DMS153 treated with DMSO at 0.1 percent for 48 hours (cell line): ENCODE data around the gene FXYD2.
"Not testable (repeated sequence)": the region's sequence is repeated elsewhere in the genome, so short reads cannot be mapped to it uniquely, and the experiment has no call there.

Experiments
- DNase-seq: peaks from one replicate; lab custom pipeline; 2025; ENCODE audit not compliant: unreplicated experiment; lab: John Stamatoyannopoulos, UW

FXYD2 gene

GRCh38 chr11:117824571-117825537 lies at the start of gene FXYD2:
Gene FXYD2 (minus strand): TSS chr11:117824744. CDS start chr11:117824678, 66 bp downstream.
- no peak for DNase-seq

- DNase-seq: no peak
These were observed 49.2 kb upstream of the FXYD2 start for GRCh38 chr11:117873828-117874125.

GRCh38 chr11:117872975-117873827 lies 48.7 kb upstream of the FXYD2 start:
- no peak for DNase-seq

GRCh38 chr11:117872420-117872961 lies 47.9 kb upstream of the FXYD2 start:
- no peak for DNase-seq

- no peak for DNase-seq
These were observed 47.2 kb upstream of the FXYD2 start for GRCh38 chr11:117871784-117872183.

GRCh38 chr11:117871160-117871559 lies 46.6 kb upstream of the FXYD2 start:
- DNase-seq: no peak

GRCh38 chr11:117870103-117870952 lies 45.8 kb upstream of the FXYD2 start:
- no peak for DNase-seq

- no peak for DNase-seq
These were observed 45.1 kb upstream of the FXYD2 start for GRCh38 chr11:117869604-117870003.

- DNase-seq: peak; percentile 41
These were observed 44.4 kb upstream of the FXYD2 start for GRCh38 chr11:117868815-117869561.

GRCh38 chr11:117868088-117868487 lies 43.5 kb upstream of the FXYD2 start:
- DNase-seq: no peak

GRCh38 chr11:117866526-117866925 lies 42.0 kb upstream of the FXYD2 start:
- DNase-seq: no peak

GRCh38 chr11:117865546-117865945 lies 41.0 kb upstream of the FXYD2 start:
- not testable (repeated sequence) for DNase-seq

- DNase-seq: no peak
These were observed 38.8 kb upstream of the FXYD2 start for GRCh38 chr11:117863383-117863782.

- no peak for DNase-seq
These were observed 38.2 kb upstream of the FXYD2 start for GRCh38 chr11:117862753-117863152.

GRCh38 chr11:117862019-117862725 lies 37.6 kb upstream of the FXYD2 start:
- no peak for DNase-seq

GRCh38 chr11:117861151-117862018 lies 36.8 kb upstream of the FXYD2 start:
- peak; percentile 93 for DNase-seq

- DNase-seq: no peak
These were observed 35.6 kb upstream of the FXYD2 start for GRCh38 chr11:117860139-117860538.

GRCh38 chr11:117859488-117860112 lies 35.1 kb upstream of the FXYD2 start:
- no peak for DNase-seq
